HG03378 (cell line): ENCODE data around the gene BAIAP2L2.
"Not testable (repeated sequence)": the region's sequence is repeated elsewhere in the genome, so short reads cannot be mapped to it uniquely, and the experiment has no call there.

Experiments used
- ATAC-seq: cut with Tn5 transposase; IDR thresholded peaks from one replicate; pipeline ENCODE4 v1.9.1; 2021; ENCODE audit warnings: mild to moderate bottlenecking, moderate library complexity; ENCODE audit not compliant: unreplicated experiment

The BAIAP2L2 gene

GRCh38 chr22:38041760-38042487, 68.6 kb downstream of the BAIAP2L2 start:
- no peak for ATAC-seq

- ATAC-seq = no peak
These were observed 69.3 kb downstream of the BAIAP2L2 start for GRCh38 chr22:38040953-38041759.

GRCh38 chr22:38038890-38039812, 71.3 kb downstream of the BAIAP2L2 start:
- ATAC-seq = no peak

- ATAC-seq = no peak
These were observed 72.1 kb downstream of the BAIAP2L2 start for GRCh38 chr22:38038426-38038825.

GRCh38 chr22:38037367-38038150, 72.9 kb downstream of the BAIAP2L2 start:
- ATAC-seq = not testable (repeated sequence)

GRCh38 chr22:38036392-38037062, 74.0 kb downstream of the BAIAP2L2 start:
- ATAC-seq = no peak

GRCh38 chr22:38035530-38035885, 75.0 kb downstream of the BAIAP2L2 start:
- no peak for ATAC-seq
